Loucy (cell line): ENCODE results near the gene FAM241B.

Experiments used
- H2AFZ ChIP-seq: fragments of 200-600 bp; sonication (generic); 2 replicates; pipeline ENCODE4 v1.6.0; 2016; ENCODE audit warnings: antibody characterized with exemption, mild to moderate bottlenecking, low read length, moderate library complexity
- H3F3A ChIP-seq: fragments of 200-600 bp; 2 replicates; pipeline ENCODE4 v1.6.0; 2016; ENCODE audit warnings: antibody characterized with exemption, low read depth, mild to moderate bottlenecking
- H3K27me3 ChIP-seq: fragments of 200-600 bp; sonication (generic); 2 replicates; pipeline ENCODE4 v1.6.1; 2014; ENCODE audit warnings: low read length, mild to moderate bottlenecking; ENCODE audit not compliant: insufficient read depth, poor library complexity, severe bottlenecking
- H3K36me3 ChIP-seq: fragments of 200-600 bp; sonication (generic); 2 replicates; pipeline ENCODE4 v1.6.1; 2016; ENCODE audit warnings: low read length; ENCODE audit not compliant: insufficient read depth
- H3K4me1 ChIP-seq: fragments of 200-600 bp; sonication (generic); 2 replicates; pipeline ENCODE4 v1.5.1; 2014; ENCODE audit warnings: low read length, mild to moderate bottlenecking; ENCODE audit not compliant: insufficient read depth, poor library complexity, severe bottlenecking
- H3K4me2 ChIP-seq: fragments of 200-600 bp; sonication (generic); 2 replicates; pipeline ENCODE4 v1.6.0; 2014; ENCODE audit warnings: antibody characterized with exemption, low read length, low read depth, mild to moderate bottlenecking; ENCODE audit not compliant: poor library complexity, severe bottlenecking
- H3K4me3 ChIP-seq: fragments of 200-600 bp; sonication (generic); 2 replicates; pipeline ENCODE4 v1.5.1; 2014; ENCODE audit warnings: low read length, mild to moderate bottlenecking, mixed read lengths; ENCODE audit not compliant: poor library complexity, severe bottlenecking
- H3K79me2 ChIP-seq: fragments of 200-600 bp; sonication (generic); 2 replicates; pipeline ENCODE4 v1.6.1; 2014; ENCODE audit warnings: low read length; ENCODE audit not compliant: insufficient read depth
- H3K9ac ChIP-seq: fragments of 200-600 bp; sonication (generic); 2 replicates; pipeline ENCODE4 v1.6.0; 2014; ENCODE audit warnings: mild to moderate bottlenecking, low read depth, low read length, moderate library complexity; ENCODE audit not compliant: poor library complexity, severe bottlenecking
- H3K9me2 ChIP-seq: fragments of 200-600 bp; sonication (generic); replicated peaks from 2 replicates; pipeline ENCODE4 v1.6.1; 2016; ENCODE audit warnings: low read depth, low read length, mixed read lengths
- H3K9me3 ChIP-seq: fragments of 200-600 bp; sonication (generic); 2 replicates; pipeline ENCODE4 v1.6.1; 2014; ENCODE audit warnings: mild to moderate bottlenecking, antibody characterized with exemption, low read length, low read depth; ENCODE audit not compliant: insufficient read depth
- H4K20me1 ChIP-seq: fragments of 200-600 bp; sonication (generic); 2 replicates; pipeline ENCODE4 v1.6.0; 2014; ENCODE audit warnings: antibody characterized with exemption, low read length, mild to moderate bottlenecking; ENCODE audit not compliant: insufficient read depth, poor library complexity, severe bottlenecking
- EZH2phosphoT487 ChIP-seq: fragments of 200-600 bp; IDR thresholded peaks from 2 replicates; pipeline ENCODE4 v1.6.1; 2018; ENCODE audit warnings: antibody characterized with exemption, mild to moderate bottlenecking, moderate library complexity, borderline replicate concordance
- TF ChIP-seq, protein P1 (sequence below): fragments of 200-600 bp; sonication (generic); conservative IDR thresholded peaks from 2 replicates; pipeline ENCODE4 v1.5.1; 2014; ENCODE audit warnings: mild to moderate bottlenecking, antibody characterized with exemption, low read length

The FAM241B gene

DNA sequence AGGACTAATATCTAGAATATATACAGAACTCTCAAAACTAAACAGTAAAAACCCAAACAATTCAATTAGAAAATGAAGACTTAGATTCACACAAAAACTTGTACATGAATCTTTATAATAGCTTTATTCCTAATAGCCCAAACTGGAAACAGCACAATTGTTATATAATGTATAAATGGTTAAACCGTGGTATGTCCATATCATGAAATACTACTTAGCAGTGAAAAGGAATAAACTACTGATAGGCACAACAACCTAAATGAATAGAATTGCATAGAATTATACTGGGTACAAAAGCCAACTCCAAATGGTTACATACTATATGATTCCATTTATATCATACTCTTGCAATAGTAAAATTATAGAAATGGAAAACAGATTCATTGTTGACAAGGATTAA, 21.0 kb upstream of the FAM241B start:
- H4K20me1 ChIP-seq = no peaks in the 10 kb centered on the region
- H3K9me2 ChIP-seq = no peaks in the 10 kb centered on the region
- no peak for TF ChIP-seq EZH2phosphoT487
- TF ChIP-seq, protein P1, sequence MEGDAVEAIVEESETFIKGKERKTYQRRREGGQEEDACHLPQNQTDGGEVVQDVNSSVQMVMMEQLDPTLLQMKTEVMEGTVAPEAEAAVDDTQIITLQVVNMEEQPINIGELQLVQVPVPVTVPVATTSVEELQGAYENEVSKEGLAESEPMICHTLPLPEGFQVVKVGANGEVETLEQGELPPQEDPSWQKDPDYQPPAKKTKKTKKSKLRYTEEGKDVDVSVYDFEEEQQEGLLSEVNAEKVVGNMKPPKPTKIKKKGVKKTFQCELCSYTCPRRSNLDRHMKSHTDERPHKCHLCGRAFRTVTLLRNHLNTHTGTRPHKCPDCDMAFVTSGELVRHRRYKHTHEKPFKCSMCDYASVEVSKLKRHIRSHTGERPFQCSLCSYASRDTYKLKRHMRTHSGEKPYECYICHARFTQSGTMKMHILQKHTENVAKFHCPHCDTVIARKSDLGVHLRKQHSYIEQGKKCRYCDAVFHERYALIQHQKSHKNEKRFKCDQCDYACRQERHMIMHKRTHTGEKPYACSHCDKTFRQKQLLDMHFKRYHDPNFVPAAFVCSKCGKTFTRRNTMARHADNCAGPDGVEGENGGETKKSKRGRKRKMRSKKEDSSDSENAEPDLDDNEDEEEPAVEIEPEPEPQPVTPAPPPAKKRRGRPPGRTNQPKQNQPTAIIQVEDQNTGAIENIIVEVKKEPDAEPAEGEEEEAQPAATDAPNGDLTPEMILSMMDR = no peak
- no peaks in the 10 kb centered on the region for H3K36me3 ChIP-seq
- H3K4me1 ChIP-seq = no peaks in the 10 kb centered on the region
- H2AFZ ChIP-seq = no peak overlapping the region
- no peaks in the 10 kb centered on the region for H3K79me2 ChIP-seq
- H3K4me3 ChIP-seq = no peak overlapping the region
- H3K9ac ChIP-seq = no peak overlapping the region
- H3K27me3 ChIP-seq = peaks cover 4% of the 10 kb centered on the region
- peaks cover 9% of the 10 kb centered on the region; the same call in 1 of the 2 replicates for H3K9me3 ChIP-seq
- no peak overlapping the region for H3K4me2 ChIP-seq
- no peaks in the 10 kb centered on the region for H3F3A ChIP-seq

DNA sequence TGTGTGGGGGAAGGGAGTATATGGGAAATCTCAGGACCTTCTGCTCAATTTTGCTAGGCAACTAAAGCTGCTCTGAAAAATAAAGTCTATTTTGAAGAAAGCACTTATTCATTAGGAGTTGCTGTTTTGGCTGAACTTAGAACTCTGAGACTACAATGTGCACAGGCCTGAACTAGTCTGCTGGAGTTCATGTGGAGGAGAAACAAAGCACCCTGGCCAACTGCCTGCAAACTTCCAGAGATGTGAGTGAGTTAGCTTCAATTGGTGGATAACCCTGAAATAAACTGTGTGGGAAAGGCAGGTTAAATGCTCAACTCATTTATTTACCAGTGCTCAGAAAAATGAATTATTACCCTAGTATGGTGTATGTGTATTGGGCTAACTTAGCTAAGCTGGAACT, 17.3 kb upstream of the FAM241B start:
- Histone ChIP-seq H3K4me1 (no peaks in the 10 kb centered on the region), H3K4me3 (no peak overlapping the region), H3K4me2 (no peak overlapping the region), H4K20me1 (no peaks in the 10 kb centered on the region), H3K9me3 (peaks cover 9% of the 10 kb centered on the region; the same call in 1 of the 2 replicates), H3K79me2 (no peaks in the 10 kb centered on the region), H3K36me3 (no peaks in the 10 kb centered on the region), H2AFZ (no peak overlapping the region), H3F3A (no peaks in the 10 kb centered on the region), H3K9me2 (no peaks in the 10 kb centered on the region), H3K9ac (no peak overlapping the region), H3K27me3 (peaks cover 4% of the 10 kb centered on the region)
- TF ChIP-seq, protein P1 = no peak
- TF ChIP-seq EZH2phosphoT487 = no peak

DNA sequence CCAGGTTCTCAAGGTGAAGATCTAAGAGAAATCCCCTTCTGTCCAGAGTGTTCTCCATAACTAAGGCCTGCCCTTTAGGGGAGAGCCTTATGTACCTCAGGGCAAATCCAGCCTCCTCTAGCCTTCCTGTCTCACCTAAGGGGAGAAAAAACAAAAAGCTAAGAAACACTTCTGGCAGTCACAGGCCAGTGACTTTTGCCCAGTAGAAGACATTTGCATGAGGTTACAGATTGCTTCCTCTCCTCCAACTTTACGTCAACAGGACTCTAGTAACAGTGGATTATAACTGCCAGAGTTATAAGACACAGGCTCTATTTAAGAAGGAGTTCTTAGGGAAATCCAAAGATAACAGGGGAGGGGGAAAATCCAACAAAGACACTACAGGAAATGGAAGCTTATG, 15.9 kb upstream of the FAM241B start:
- no peaks in the 10 kb centered on the region for H3K79me2 ChIP-seq
- H2AFZ ChIP-seq = no peak overlapping the region
- no peak overlapping the region for H3K4me3 ChIP-seq
- H3K4me1 ChIP-seq = no peaks in the 10 kb centered on the region
- peaks cover 5% of the 10 kb centered on the region; the same call in 1 of the 2 replicates for H3K9me3 ChIP-seq
- no peak overlapping the region for H3K4me2 ChIP-seq
- no peaks in the 10 kb centered on the region for H3K36me3 ChIP-seq
- TF ChIP-seq, protein P1 = no peak
- no peak for TF ChIP-seq EZH2phosphoT487
- no peaks in the 10 kb centered on the region for H3F3A ChIP-seq
- peaks cover 4% of the 10 kb centered on the region for H3K27me3 ChIP-seq
- H3K9me2 ChIP-seq = no peaks in the 10 kb centered on the region
- H4K20me1 ChIP-seq = no peaks in the 10 kb centered on the region
- H3K9ac ChIP-seq = no peak overlapping the region
